ENCODE results near the gene MYO10.

MYO10 gene

GRCh38 chr5:16737209-16737608 is 198.9 kb downstream of the MYO10 start (continued):
- TF ChIP-seq ZNF18 (tag by site-specific recombination; IDR thresholded peaks at IDR 0.05) (no peak), INSM2 (tag by site-specific recombination; IDR thresholded peaks at IDR 0.05) (no peak), KLF1 (tag by site-specific recombination; IDR thresholded peaks at IDR 0.05) (no peak), ZNF350 (tag by site-specific recombination; IDR thresholded peaks at IDR 0.05) (no peak), ZNF529 (tag by site-specific recombination; IDR thresholded peaks at IDR 0.05; ENCODE audit: insufficient replicate concordance) (no peak)

GRCh38 chr5:16736158-16736995 is 199.7 kb downstream of the MYO10 start:
- Histone ChIP-seq H3K27ac (ENCODE audit: extremely low read depth, low read depth, low read length) (peak overlapping the region; percentile 8; the same call in 1 of the 2 replicates), H3K4me1 (ENCODE audit: control insufficient read depth, insufficient read depth, low read length) (peaks cover 5% of the 10 kb centered on the region), H3K36me3 (ENCODE audit: control insufficient read depth in 2 of 2, insufficient read depth in 1 of 2, low read length in 2 of 2) (no peaks in the 10 kb centered on the region; a peak in 1 of 3 replicates), H3K4me3 (ENCODE audit: low read depth, low read length) (no peak overlapping the region), H3K9me3 (ENCODE audit: control insufficient read depth, insufficient read depth, low read depth, low read length) (no peaks in the 10 kb centered on the region)
- ChIA-PET POLR2A (no interaction called here), CTCF (interaction anchor here (0.6 kb wide), 1 partner anchor 455 kb away, joined by 4 read pairs; no protein-coding TSS in a partner anchor)
- TF ChIP-seq GFI1B (tag by site-specific recombination; IDR thresholded peaks at IDR 0.05), result no peak
- TF ChIP-seq ZNF416 (tag by site-specific recombination; IDR thresholded peaks at IDR 0.05), result no peak
- no peak for TF ChIP-seq ZNF664 (tag by site-specific recombination; IDR thresholded peaks at IDR 0.05)
- TF ChIP-seq ZBTB21 (tag by site-specific recombination; IDR thresholded peaks at IDR 0.05), result no peak
- TF ChIP-seq ZBTB17 (tag by site-specific recombination; IDR thresholded peaks at IDR 0.05), result peak; percentile 74
- TF ChIP-seq ZBTB44 (tag by site-specific recombination; IDR thresholded peaks at IDR 0.05), result peak; percentile 67; the same call in 1 of the 2 replicates
- peak; percentile 28; the same call in 1 of the 2 replicates for TF ChIP-seq ZBTB20 (tag by site-specific recombination; IDR thresholded peaks at IDR 0.05)
- TF ChIP-seq IKZF3 (tag by site-specific recombination; IDR thresholded peaks at IDR 0.05), result peak; percentile 44; the same call in 1 of the 2 replicates
- TF ChIP-seq SCRT2 (tag by site-specific recombination; IDR thresholded peaks at IDR 0.05), result peak; percentile 56; the same call in 1 of the 2 replicates
- TF ChIP-seq ZFP3 (tag by site-specific recombination; IDR thresholded peaks at IDR 0.05; ENCODE audit: low read depth), result no peak
- no peak for TF ChIP-seq ZNF239 (tag by site-specific recombination; IDR thresholded peaks at IDR 0.05)
- peak; percentile 27; the same call in 1 of the 2 replicates for TF ChIP-seq TRIM28 (IDR thresholded peaks at IDR 0.05; ENCODE audit: borderline replicate concordance, low read length)
- no peak for TF ChIP-seq ZNF221 (tag by site-specific recombination; IDR thresholded peaks at IDR 0.05; ENCODE audit: borderline replicate concordance)
- no peak for TF ChIP-seq ZNF768 (tag by site-specific recombination; IDR thresholded peaks at IDR 0.05)
- no peak for TF ChIP-seq KLF17 (tag by site-specific recombination; IDR thresholded peaks at IDR 0.05)
- peak; percentile 35; the same call in 1 of the 2 replicates for TF ChIP-seq ZNF133 (tag by site-specific recombination; IDR thresholded peaks at IDR 0.05)
- TF ChIP-seq OVOL3 (tag by site-specific recombination; IDR thresholded peaks at IDR 0.05), result no peak
- TF ChIP-seq ZEB2 (tag by site-specific recombination; IDR thresholded peaks at IDR 0.05), result peak; percentile 42; the same call in 1 of the 2 replicates
- TF ChIP-seq ZBTB49 (tag by site-specific recombination; IDR thresholded peaks at IDR 0.05; ENCODE audit: low read depth), result no peak
- TF ChIP-seq ZNF23 (tag by site-specific recombination; IDR thresholded peaks at IDR 0.05; ENCODE audit: borderline replicate concordance), result no peak
- TF ChIP-seq OSR2 (tag by site-specific recombination; IDR thresholded peaks at IDR 0.05), result peak; percentile 65
- TF ChIP-seq YY1 (tag by site-specific recombination; IDR thresholded peaks at IDR 0.05), result peak; percentile 42; the same call in 1 of the 2 replicates
- TF ChIP-seq ZNF341 (tag by site-specific recombination; IDR thresholded peaks at IDR 0.05; ENCODE audit: low read depth), result peak; percentile 21; the same call in 1 of the 2 replicates
